ENCODE results near the gene GJB6.

DNA sequence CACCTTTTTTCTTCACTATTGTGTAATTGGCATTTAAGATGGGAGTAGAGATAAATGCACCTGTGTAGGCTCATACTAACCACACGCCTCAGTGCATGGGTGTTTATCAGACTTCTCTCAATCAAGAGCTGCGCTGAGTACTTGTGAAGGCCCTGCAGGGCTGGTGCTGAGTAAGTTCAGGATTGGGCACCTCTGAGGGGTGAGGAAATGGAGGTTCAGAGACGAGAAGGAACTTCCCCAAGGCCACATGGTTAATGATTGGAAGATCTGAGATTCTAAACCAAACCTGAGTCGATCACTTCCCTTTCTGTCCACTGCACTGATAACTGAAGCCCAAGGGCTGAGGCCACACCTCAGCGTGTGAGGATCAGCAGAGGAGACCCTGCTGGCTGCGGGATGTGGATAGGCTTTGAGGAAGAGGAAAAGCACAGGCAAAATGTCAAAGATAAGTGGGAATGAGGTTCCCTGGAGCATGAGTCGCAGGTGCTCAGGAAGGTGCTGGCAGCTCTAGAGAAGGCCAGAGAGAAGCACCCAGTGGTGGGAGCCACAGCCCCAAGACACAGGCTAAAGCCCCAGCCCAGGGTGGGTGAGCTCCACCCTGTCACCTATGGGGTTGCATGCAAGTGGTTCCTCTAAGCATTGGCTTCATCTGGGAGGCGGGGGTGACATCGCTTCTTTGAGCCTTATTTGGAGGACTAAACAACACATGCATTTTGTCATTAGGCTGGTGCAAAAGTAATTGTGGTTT, 32.3 kb upstream of the GJB6 start:
- TF ChIP-seq POLR2AphosphoS5 (IDR thresholded peaks at IDR 0.05) (no peak), EP300 (conservative IDR thresholded peaks at IDR 0.05; ENCODE audit: poor library complexity, severe bottlenecking) (no peak), CTCF (IDR thresholded peaks at IDR 0.05; ENCODE audit: poor library complexity, severe bottlenecking) (no peak), SMC3 (conservative IDR thresholded peaks at IDR 0.05; ENCODE audit: poor library complexity) (no peak), EZH2 (IDR thresholded peaks at IDR 0.05; ENCODE audit: borderline replicate concordance, insufficient read depth, low read length, poor library complexity, severe bottlenecking) (no peak)

Measured in neural cell (in vitro differentiated cells).